PC-3 (cell line): ENCODE measurements around the gene MBOAT1.

Experiments
- EZH2 ChIP-seq: fragments of 300-600 bp; sonication (generic); IDR thresholded peaks from one replicate; pipeline ENCODE4 v1.6.1; 2017; ENCODE audit warnings: antibody characterized with exemption, mild to moderate bottlenecking, low read length; ENCODE audit not compliant: unreplicated experiment
- EZH2phosphoT487 ChIP-seq: fragments of 300-600 bp; sonication (generic); IDR thresholded peaks from 2 replicates; pipeline ENCODE4 v1.6.1; 2018; ENCODE audit warnings: mild to moderate bottlenecking, antibody characterized with exemption, low read length, borderline replicate concordance
- TF ChIP-seq, protein P1 (sequence below): fragments of 300-600 bp; sonication (generic); conservative IDR thresholded peaks from 2 replicates; pipeline ENCODE4 v1.5.1; 2017; ENCODE audit warnings: antibody characterized with exemption, low read depth, mild to moderate bottlenecking, low read length

DNA sequence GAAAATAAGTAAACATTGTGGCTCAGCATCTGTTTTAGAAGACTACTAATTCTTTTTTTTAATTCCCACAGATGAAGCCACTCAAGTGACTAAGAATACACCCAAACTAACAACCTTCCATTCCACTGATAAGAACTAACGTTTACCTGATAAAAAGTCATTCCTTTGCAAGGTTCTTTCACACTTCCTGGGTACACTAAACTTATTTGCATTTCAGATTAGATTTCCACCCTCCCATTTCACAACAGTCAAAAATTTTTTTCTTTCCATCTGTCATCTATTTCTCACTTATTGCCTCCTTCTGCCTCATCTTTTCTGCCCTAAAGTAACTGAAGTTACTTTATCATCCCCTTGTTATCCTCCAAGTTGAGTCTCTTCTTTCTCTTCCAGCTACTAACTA, 20.3 kb downstream of the MBOAT1 start:
- TF ChIP-seq, protein P1, sequence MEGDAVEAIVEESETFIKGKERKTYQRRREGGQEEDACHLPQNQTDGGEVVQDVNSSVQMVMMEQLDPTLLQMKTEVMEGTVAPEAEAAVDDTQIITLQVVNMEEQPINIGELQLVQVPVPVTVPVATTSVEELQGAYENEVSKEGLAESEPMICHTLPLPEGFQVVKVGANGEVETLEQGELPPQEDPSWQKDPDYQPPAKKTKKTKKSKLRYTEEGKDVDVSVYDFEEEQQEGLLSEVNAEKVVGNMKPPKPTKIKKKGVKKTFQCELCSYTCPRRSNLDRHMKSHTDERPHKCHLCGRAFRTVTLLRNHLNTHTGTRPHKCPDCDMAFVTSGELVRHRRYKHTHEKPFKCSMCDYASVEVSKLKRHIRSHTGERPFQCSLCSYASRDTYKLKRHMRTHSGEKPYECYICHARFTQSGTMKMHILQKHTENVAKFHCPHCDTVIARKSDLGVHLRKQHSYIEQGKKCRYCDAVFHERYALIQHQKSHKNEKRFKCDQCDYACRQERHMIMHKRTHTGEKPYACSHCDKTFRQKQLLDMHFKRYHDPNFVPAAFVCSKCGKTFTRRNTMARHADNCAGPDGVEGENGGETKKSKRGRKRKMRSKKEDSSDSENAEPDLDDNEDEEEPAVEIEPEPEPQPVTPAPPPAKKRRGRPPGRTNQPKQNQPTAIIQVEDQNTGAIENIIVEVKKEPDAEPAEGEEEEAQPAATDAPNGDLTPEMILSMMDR: no peak
- TF ChIP-seq EZH2phosphoT487 (no peak), EZH2 (no peak)
